GM23338 (cell line): ENCODE data around the gene CFAP299. TPM values are rescaled to one million over a fixed set of nuclear protein-coding genes. Genes with fewer than 3 reads are reported as not detected.

Experiments used
- ATAC-seq: fragments of 200-7000 bp; cut with Tn5 transposase; 3 replicates; pipeline ENCODE4 v1.9.1; 2020
- DNase-seq: peaks from one replicate; pipeline ENCODE4 v3.0.0-alpha.2; 2015; ENCODE audit warnings: low spot score
- H2AFZ ChIP-seq: fragments of 200-600 bp; sonication (generic); 2 replicates; pipeline ENCODE4 v1.8.0; 2016; ENCODE audit warnings: antibody characterized with exemption, mild to moderate bottlenecking, moderate library complexity
- H3F3A ChIP-seq: fragments of 200-600 bp; sonication (generic); replicated peaks from 2 replicates; pipeline ENCODE4 v1.8.0; 2017; ENCODE audit warnings: antibody characterized with exemption, mixed run types, low read depth
- H3K27ac ChIP-seq: fragments of 200-600 bp; sonication (generic); 2 replicates; pipeline ENCODE4 v1.6.1; 2016; ENCODE audit warnings: low read depth
- H3K27me3 ChIP-seq: fragments of 200-600 bp; sonication (generic); 2 replicates; pipeline ENCODE4 v1.8.0; 2016; ENCODE audit warnings: mild to moderate bottlenecking, mixed run types, moderate library complexity; ENCODE audit not compliant: insufficient read depth
- H3K36me3 ChIP-seq: fragments of 200-600 bp; sonication (generic); 2 replicates; pipeline ENCODE4 v1.8.0; 2016; ENCODE audit warnings: mild to moderate bottlenecking; ENCODE audit not compliant: insufficient read depth
- H3K4me1 ChIP-seq: fragments of 200-600 bp; sonication (generic); 2 replicates; pipeline ENCODE4 v1.8.0; 2016; ENCODE audit warnings: mild to moderate bottlenecking, moderate library complexity; ENCODE audit not compliant: insufficient read depth
- H3K4me2 ChIP-seq: fragments of 200-600 bp; sonication (generic); 2 replicates; pipeline ENCODE4 v1.7.1; 2017; ENCODE audit warnings: mixed run types
- H3K4me3 ChIP-seq: fragments of 200-600 bp; sonication (generic); 2 replicates; pipeline ENCODE4 v1.6.1; 2016; ENCODE audit warnings: mixed run types
- H3K79me2 ChIP-seq: fragments of 200-600 bp; sonication (generic); replicated peaks from 2 replicates; pipeline ENCODE4 v1.8.0; 2017; ENCODE audit warnings: mild to moderate bottlenecking; ENCODE audit not compliant: insufficient read depth
- H3K9me2 ChIP-seq: fragments of 200-600 bp; sonication (generic); 2 replicates; pipeline ENCODE4 v1.8.0; 2017; ENCODE audit not compliant: insufficient read depth
- H4K20me1 ChIP-seq: fragments of 200-600 bp; sonication (generic); replicated peaks from 2 replicates; pipeline ENCODE4 v1.8.0; 2017; ENCODE audit warnings: mild to moderate bottlenecking; ENCODE audit not compliant: insufficient read depth
- H3K27ac Mint-ChIP-seq: 2 replicates; pipeline ENCODE4 v1.8.0; 2020; ENCODE audit warnings: inconsistent platforms, mild to moderate bottlenecking, moderate library complexity, mixed read lengths
- H3K27me3 Mint-ChIP-seq: 3 replicates; pipeline ENCODE4 v1.8.0; 2022; ENCODE audit warnings: low read depth, mild to moderate bottlenecking, moderate library complexity, mixed read lengths, inconsistent platforms; ENCODE audit not compliant: insufficient read depth, poor library complexity
- H3K36me3 Mint-ChIP-seq: 3 replicates; pipeline ENCODE4 v1.8.0; 2021; ENCODE audit warnings: low read depth, mild to moderate bottlenecking, inconsistent platforms, moderate library complexity, mixed read lengths
- H3K4me1 Mint-ChIP-seq: 3 replicates; pipeline ENCODE4 v1.8.0; 2020; ENCODE audit warnings: mild to moderate bottlenecking, inconsistent platforms, mixed read lengths
- H3K4me3 Mint-ChIP-seq: 3 replicates; pipeline ENCODE4 v1.8.0; 2021; ENCODE audit warnings: moderate library complexity, mild to moderate bottlenecking, inconsistent platforms, mixed read lengths
- H3K9me3 Mint-ChIP-seq: 3 replicates; pipeline ENCODE4 v1.8.0; 2020; ENCODE audit warnings: moderate library complexity, mild to moderate bottlenecking, inconsistent platforms, mixed read lengths
- CREB1 ChIP-seq: fragments of 250-450 bp; sonication (Bioruptor Pico); IDR thresholded peaks from 2 replicates; pipeline ENCODE4 v1.5.0; 2020; ENCODE audit warnings: low read depth, mild to moderate bottlenecking, moderate library complexity
- CTCF ChIP-seq, 2 experiments: fragments of 200-600 bp in 1 of 2; sonication (generic) in 1 of 2; conservative IDR thresholded peaks; 2 replicates each; pipeline versions ENCODE4 v1.5.1 to v1.6.1; 2016 to 2017; ENCODE audit warnings: antibody characterized with exemption in 2 of 2, low read depth in 2 of 2, mild to moderate bottlenecking in 2 of 2, moderate library complexity in 1 of 2
- ETS1 ChIP-seq: IDR thresholded peaks from 2 replicates; pipeline ENCODE4 v1.6.1; 2016; ENCODE audit warnings: antibody characterized with exemption
- EZH2 ChIP-seq: fragments of 200-600 bp; sonication (generic); IDR thresholded peaks from one replicate; pipeline ENCODE4 v1.8.0; 2017; ENCODE audit warnings: antibody characterized with exemption, mild to moderate bottlenecking, low read depth; ENCODE audit not compliant: unreplicated experiment
- EZH2phosphoT487 ChIP-seq: fragments of 200-600 bp; sonication (generic); IDR thresholded peaks from one replicate; pipeline ENCODE4 v1.8.1; 2018; ENCODE audit warnings: antibody characterized with exemption; ENCODE audit not compliant: unreplicated experiment
- JUNB ChIP-seq: IDR thresholded peaks from one replicate; pipeline ENCODE4 v1.6.1; 2016; ENCODE audit warnings: antibody characterized with exemption; ENCODE audit not compliant: unreplicated experiment
- NANOG ChIP-seq: IDR thresholded peaks from 2 replicates; pipeline ENCODE4 v1.6.1; 2016; ENCODE audit warnings: antibody characterized with exemption, borderline replicate concordance
- POLR2AphosphoS5 ChIP-seq: IDR thresholded peaks from 2 replicates; pipeline ENCODE4 v1.6.1; 2016; ENCODE audit warnings: antibody characterized with exemption, low read depth
- REST ChIP-seq: IDR thresholded peaks from one replicate; pipeline ENCODE4 v1.6.1; 2018; ENCODE audit warnings: antibody characterized with exemption; ENCODE audit not compliant: unreplicated experiment
- STAT1 ChIP-seq: IDR thresholded peaks from one replicate; pipeline ENCODE4 v1.6.1; 2016; ENCODE audit warnings: antibody characterized with exemption; ENCODE audit not compliant: unreplicated experiment
- ZNF114 ChIP-seq: fragments of 250-450 bp; sonication (Bioruptor Pico); IDR thresholded peaks from 2 replicates; pipeline ENCODE4 v1.5.0; 2020; ENCODE audit warnings: mild to moderate bottlenecking, moderate library complexity
- ZNF331 ChIP-seq: fragments of 250-450 bp; sonication (Bioruptor Pico); IDR thresholded peaks from 2 replicates; pipeline ENCODE4 v1.5.0; 2020; ENCODE audit warnings: low read depth, mild to moderate bottlenecking, moderate library complexity
- ZNF462 ChIP-seq: fragments of 250-450 bp; sonication (Bioruptor Pico); IDR thresholded peaks from 2 replicates; pipeline ENCODE4 v1.5.0; 2020; ENCODE audit warnings: mild to moderate bottlenecking, moderate library complexity
- polyA plus RNA-seq: library from polyadenylated mRNA; unstranded; fragments of >200 nt; fragmentation: Nextera tagmentation; extraction: Ambion mirVana; gene quantifications from 2 replicates; pipeline ENCODE4 v1.2.1, GENCODE V29; 2016
- total RNA-seq: library from RNA; depleted of rRNA; stranded (reverse); fragments of >200 nt; shearing (Covaris generic); gene quantifications from 2 replicates; pipeline ENCODE4 v1.2.3, GENCODE V29; 2014

Gene CFAP299
- total and polyA plus RNA-seq, 2 experiments from 2014 or later, result not detected

GRCh38 chr4:80462621-80463091 lies 127.1 kb downstream of the CFAP299 start:
- Histone ChIP-seq H4K20me1 (no peaks in the 10 kb centered on the region), H3K4me1 (peaks cover 40% of the 10 kb centered on the region), H3K9me2 (no peaks in the 10 kb centered on the region; the same call in 1 of the 2 replicates), H3F3A (no peaks in the 10 kb centered on the region), H3K27me3 (no peaks in the 10 kb centered on the region), H3K27ac (no peak overlapping the region), H3K4me2 (no peak overlapping the region), H3K79me2 (no peaks in the 10 kb centered on the region), H3K36me3 (no peaks in the 10 kb centered on the region), H3K4me3 (no peak overlapping the region), H2AFZ (no peak overlapping the region)
- Mint-ChIP-seq H3K9me3 (no peaks in the 10 kb centered on the region), H3K27ac (no peak overlapping the region), H3K36me3 (no peaks in the 10 kb centered on the region), H3K4me1 (peaks cover 42% of the 10 kb centered on the region), H3K27me3 (peaks cover 4% of the 10 kb centered on the region), H3K4me3 (no peak overlapping the region)
- TF ChIP-seq CTCF (conservative IDR thresholded peaks at IDR 0.05; ENCODE audit: low read depth in 2 of 2) (no peak), ZNF331 (no peak), EZH2 (no peak), JUNB (no peak), ETS1 (no peak), POLR2AphosphoS5 (no peak), REST (no peak), STAT1 (no peak), NANOG (no peak), ZNF114 (no peak), ZNF462 (CRISPR knock-in tag) (no peak), CREB1 (CRISPR knock-in tag) (no peak), EZH2phosphoT487 (no peak)
- DNase-seq, result no peak
- no peak for ATAC-seq
